ENCODE data around the gene RADIL. TPM values are rescaled to one million over a fixed set of nuclear protein-coding genes. Genes with fewer than 3 reads are reported as not detected.

Gene RADIL
- total RNA-seq, 3 donors from 2014 or later, result 0.08 to 0.32 (median 0.23) TPM

DNA sequence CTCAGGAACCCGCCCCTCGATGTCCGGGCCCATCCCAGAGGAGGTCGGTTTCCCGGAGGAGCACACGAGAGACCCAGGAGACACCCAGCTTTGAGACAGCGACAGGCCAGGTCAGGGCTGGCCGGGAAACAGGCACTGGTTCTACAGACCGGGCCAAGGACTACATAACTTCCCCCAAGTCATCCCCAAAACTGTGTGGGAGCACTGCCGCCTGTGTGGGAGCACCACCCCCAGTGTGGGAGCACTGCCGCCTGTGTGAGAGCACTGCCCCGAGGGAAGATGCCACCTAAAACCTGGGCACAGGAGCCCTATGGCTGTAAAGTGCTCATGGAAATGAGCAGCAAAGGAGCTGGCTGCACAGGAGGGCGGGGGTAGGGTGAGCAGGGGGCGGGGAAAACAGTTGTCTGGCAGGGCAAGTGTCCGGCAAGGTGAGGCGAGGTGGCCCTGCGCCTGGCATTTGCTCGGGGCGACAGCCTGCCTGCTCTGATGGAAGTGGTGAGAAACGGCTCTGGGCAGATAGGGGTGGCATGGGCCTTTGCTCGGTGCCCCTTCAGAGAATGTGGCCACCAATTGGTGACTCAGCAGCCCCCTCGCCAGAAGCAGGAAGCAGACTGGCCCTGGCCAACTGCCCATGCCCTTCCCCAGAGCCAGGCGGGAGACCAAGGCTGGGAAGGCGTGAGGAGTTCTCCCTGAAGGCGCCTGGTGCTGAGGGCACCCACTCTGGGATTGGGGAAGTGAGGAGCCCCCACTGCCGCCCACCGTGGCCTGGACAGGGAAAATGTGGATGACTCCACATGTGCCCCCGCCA is 47.9 kb downstream of the RADIL start:
- H3K27me3 Mint-ChIP-seq (ENCODE audit: low read depth), result no peaks in the 10 kb centered on the region
- H3K36me3 Mint-ChIP-seq (ENCODE audit: insufficient read depth), result no peaks in the 10 kb centered on the region
- H3K4me3 Mint-ChIP-seq, result no peak overlapping the region
- ATAC-seq, result no peak
- H3K4me1 Mint-ChIP-seq (ENCODE audit: low read depth), result no peaks in the 10 kb centered on the region
- no peaks in the 10 kb centered on the region for H3K9me3 Mint-ChIP-seq
- DNase-seq, result no peak

- no peaks in the 10 kb centered on the region for H3K36me3 Mint-ChIP-seq (ENCODE audit: insufficient read depth)
- no peak for ATAC-seq
Observed at GRCh38 chr7:4834601-4835397, 48.7 kb downstream of the RADIL start.

GRCh38 chr7:4833691-4834600 is 49.6 kb downstream of the RADIL start:
- DNase-seq, result no peak
- H3K27me3 Mint-ChIP-seq (ENCODE audit: low read depth), result peaks cover 1% of the 10 kb centered on the region
- no peaks in the 10 kb centered on the region for H3K9me3 Mint-ChIP-seq
- H3K4me3 Mint-ChIP-seq, result no peak overlapping the region
- no peaks in the 10 kb centered on the region for H3K36me3 Mint-ChIP-seq (ENCODE audit: insufficient read depth)
- no peak for ATAC-seq
- H3K4me1 Mint-ChIP-seq (ENCODE audit: low read depth), result peaks cover 5% of the 10 kb centered on the region

More at GRCh38 chr7:4834601-4835397, 48.7 kb downstream of the RADIL start:
- DNase-seq, result no peak
- no peaks in the 10 kb centered on the region for H3K9me3 Mint-ChIP-seq
- H3K4me3 Mint-ChIP-seq, result no peak overlapping the region
- H3K4me1 Mint-ChIP-seq (ENCODE audit: low read depth), result peaks cover 5% of the 10 kb centered on the region
- peaks cover 1% of the 10 kb centered on the region for H3K27me3 Mint-ChIP-seq (ENCODE audit: low read depth)

GRCh38 chr7:4833176-4833575 is 50.3 kb downstream of the RADIL start:
- Mint-ChIP-seq H3K27me3 (ENCODE audit: low read depth) (peaks cover 4% of the 10 kb centered on the region), H3K4me3 (no peak overlapping the region), H3K36me3 (ENCODE audit: insufficient read depth) (no peaks in the 10 kb centered on the region), H3K4me1 (ENCODE audit: low read depth) (peaks cover 5% of the 10 kb centered on the region), H3K9me3 (no peaks in the 10 kb centered on the region)
- DNase-seq (no peak), ATAC-seq (no peak)

- Mint-ChIP-seq H3K4me1 (ENCODE audit: low read depth) (peaks cover 5% of the 10 kb centered on the region), H3K36me3 (ENCODE audit: insufficient read depth) (no peaks in the 10 kb centered on the region), H3K4me3 (no peak overlapping the region), H3K9me3 (no peaks in the 10 kb centered on the region), H3K27me3 (ENCODE audit: low read depth) (peaks cover 4% of the 10 kb centered on the region)
- no peak for DNase-seq
- no peak for ATAC-seq
Observed at GRCh38 chr7:4832711-4833110, 50.8 kb downstream of the RADIL start.

- no peaks in the 10 kb centered on the region for H3K36me3 Mint-ChIP-seq (ENCODE audit: insufficient read depth)
- H3K27me3 Mint-ChIP-seq (ENCODE audit: low read depth), result peaks cover 4% of the 10 kb centered on the region
- H3K4me1 Mint-ChIP-seq (ENCODE audit: low read depth), result peaks cover 5% of the 10 kb centered on the region
- ATAC-seq (no peak), DNase-seq (no peak)
- H3K9me3 Mint-ChIP-seq, result no peaks in the 10 kb centered on the region
- H3K4me3 Mint-ChIP-seq, result no peak overlapping the region
Observed at GRCh38 chr7:4831723-4832495, 51.6 kb downstream of the RADIL start.

DNA sequence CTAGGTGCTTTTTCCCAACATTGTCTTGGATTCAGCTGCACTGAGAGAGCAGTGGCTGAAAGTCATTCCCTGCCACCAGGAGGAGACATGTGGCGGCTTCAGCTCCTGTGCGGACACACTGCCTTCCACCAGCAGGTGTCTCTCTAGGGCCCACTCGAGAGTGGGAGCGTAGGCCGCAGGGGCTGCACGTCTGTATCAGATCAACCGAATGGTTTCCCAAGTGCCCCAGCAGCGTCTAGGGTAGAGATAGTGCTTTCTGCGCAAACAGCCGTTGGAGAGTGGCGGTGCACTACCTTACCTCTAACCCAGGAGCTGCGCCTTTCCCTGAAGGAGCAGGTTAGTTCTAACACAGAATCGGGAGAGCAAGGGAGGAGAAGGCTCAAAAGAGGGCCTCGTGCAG is 53.3 kb downstream of the RADIL start:
- H3K4me3 Mint-ChIP-seq, result no peak overlapping the region
- peak; percentile 76 to 84 for ATAC-seq
- H3K36me3 Mint-ChIP-seq (ENCODE audit: insufficient read depth), result no peaks in the 10 kb centered on the region
- peaks cover 5% of the 10 kb centered on the region for H3K27me3 Mint-ChIP-seq (ENCODE audit: low read depth)
- DNase-seq, result peak; percentile 47
- H3K9me3 Mint-ChIP-seq, result no peaks in the 10 kb centered on the region
- H3K4me1 Mint-ChIP-seq (ENCODE audit: low read depth), result peaks cover 5% of the 10 kb centered on the region

GRCh38 chr7:4828720-4829383 is 54.7 kb downstream of the RADIL start:
- H3K4me3 Mint-ChIP-seq, result no peak overlapping the region
- DNase-seq (no peak), ATAC-seq (no peak)
- peaks cover 8% of the 10 kb centered on the region for H3K27me3 Mint-ChIP-seq (ENCODE audit: low read depth)
- peaks cover 5% of the 10 kb centered on the region for H3K4me1 Mint-ChIP-seq (ENCODE audit: low read depth)
- no peaks in the 10 kb centered on the region for H3K36me3 Mint-ChIP-seq (ENCODE audit: insufficient read depth)
- no peaks in the 10 kb centered on the region for H3K9me3 Mint-ChIP-seq

GRCh38 chr7:4825081-4825480 is 58.4 kb downstream of the RADIL start:
- peaks cover 2% of the 10 kb centered on the region for H3K4me1 Mint-ChIP-seq (ENCODE audit: low read depth)

DNA sequence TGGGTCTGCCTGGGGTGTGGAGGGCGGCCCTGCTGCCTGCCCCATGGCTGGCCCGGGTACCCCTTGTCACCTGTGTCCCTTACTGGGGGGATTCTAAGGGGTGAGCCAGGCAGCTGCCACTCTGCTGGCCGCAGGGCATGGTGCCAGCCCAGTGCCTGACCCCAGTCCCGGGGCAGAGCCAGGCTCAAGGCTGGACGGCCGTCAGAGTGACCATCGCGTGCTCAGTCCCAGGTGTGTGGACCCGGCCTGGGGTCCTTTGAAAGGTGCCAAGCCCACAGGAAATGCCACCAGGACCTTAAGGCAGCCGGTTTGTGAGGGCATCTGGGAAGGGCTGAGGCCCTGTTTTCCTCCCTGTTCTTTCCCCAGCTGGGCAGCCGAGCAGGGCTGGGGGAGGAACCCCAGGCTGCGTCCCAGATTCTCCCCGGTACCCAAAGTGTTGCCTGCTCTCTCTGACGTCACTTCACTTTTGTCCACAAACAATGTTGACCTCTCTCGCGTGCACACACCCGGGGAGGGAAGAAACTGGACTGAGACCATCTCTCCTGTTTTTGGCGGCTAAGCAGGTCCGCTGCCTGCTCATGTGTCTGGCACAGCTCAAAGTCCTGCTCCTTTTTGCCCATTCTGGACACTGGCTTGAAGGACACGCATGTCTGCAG is 59.3 kb downstream of the RADIL start:
- Mint-ChIP-seq H3K4me1 (ENCODE audit: low read depth) (no peaks in the 10 kb centered on the region), H3K27me3 (ENCODE audit: low read depth) (peaks cover 13% of the 10 kb centered on the region), H3K36me3 (ENCODE audit: insufficient read depth) (no peaks in the 10 kb centered on the region), H3K4me3 (no peak overlapping the region), H3K9me3 (no peaks in the 10 kb centered on the region)
- ATAC-seq, result no peak
- no peak for DNase-seq

More at GRCh38 chr7:4825081-4825480, 58.4 kb downstream of the RADIL start:
- ATAC-seq (no peak), DNase-seq (no peak)
- no peak overlapping the region for H3K4me3 Mint-ChIP-seq
- H3K27me3 Mint-ChIP-seq (ENCODE audit: low read depth), result peaks cover 9% of the 10 kb centered on the region
- H3K9me3 Mint-ChIP-seq, result no peaks in the 10 kb centered on the region
- H3K36me3 Mint-ChIP-seq (ENCODE audit: insufficient read depth), result no peaks in the 10 kb centered on the region

- no peaks in the 10 kb centered on the region for H3K36me3 Mint-ChIP-seq (ENCODE audit: insufficient read depth)
- no peaks in the 10 kb centered on the region for H3K9me3 Mint-ChIP-seq
- peaks cover 13% of the 10 kb centered on the region for H3K27me3 Mint-ChIP-seq (ENCODE audit: low read depth)
- no peak for ATAC-seq
- H3K4me1 Mint-ChIP-seq (ENCODE audit: low read depth), result no peaks in the 10 kb centered on the region
- H3K4me3 Mint-ChIP-seq, result no peak overlapping the region
- DNase-seq, result no peak
Observed at GRCh38 chr7:4823441-4824119, 59.9 kb downstream of the RADIL start.

DNA sequence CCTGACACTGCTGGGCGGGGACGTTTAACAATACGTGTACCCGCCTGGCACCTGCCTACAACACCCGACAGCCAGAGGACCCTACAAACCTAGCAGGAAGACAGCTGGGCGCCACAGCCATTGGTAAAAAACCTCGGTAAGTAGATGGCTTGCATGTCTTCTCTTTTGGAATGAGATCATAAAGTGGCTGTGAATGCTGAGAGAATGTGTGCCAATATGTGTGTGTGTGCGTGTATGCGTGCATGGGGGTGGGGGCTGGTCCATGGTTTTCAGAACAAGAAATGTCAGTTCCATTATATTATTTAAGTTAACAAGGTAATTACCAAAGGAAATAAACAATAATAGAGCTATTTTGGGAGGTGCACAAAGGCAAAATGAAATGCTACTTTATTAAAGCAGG is 60.8 kb downstream of the RADIL start:
- no peaks in the 10 kb centered on the region for H3K4me1 Mint-ChIP-seq (ENCODE audit: low read depth)
- H3K4me3 Mint-ChIP-seq, result no peak overlapping the region
- H3K36me3 Mint-ChIP-seq (ENCODE audit: insufficient read depth), result no peaks in the 10 kb centered on the region
- DNase-seq, result no peak
- H3K9me3 Mint-ChIP-seq, result no peaks in the 10 kb centered on the region
- no peak for ATAC-seq
- H3K27me3 Mint-ChIP-seq (ENCODE audit: low read depth), result peaks cover 11% of the 10 kb centered on the region
